ENCODE measurements around the gene COL6A3. TPM values are rescaled to one million over a fixed set of nuclear protein-coding genes. Genes with fewer than 3 reads are reported as not detected.

Gene COL6A3
- total RNA-seq, 1 experiment from 2014 or later = 1.2 TPM

GRCh38 chr2:237450108-237450507 is 36.1 kb upstream of the COL6A3 start:
- Histone ChIP-seq H2AFZ (ENCODE audit: low read depth, low read length, poor library complexity, severe bottlenecking) (no peak overlapping the region), H3K4me1 (ENCODE audit: control insufficient read depth in 1 of 2, insufficient read depth in 2 of 2, low read length in 2 of 2) (no peaks in the 10 kb centered on the region), H3K9me3 (ENCODE audit: control insufficient read depth in 1 of 2, insufficient read depth in 1 of 2, low read depth in 1 of 2, low read length in 2 of 2) (no peaks in the 10 kb centered on the region), H3K4me2 (ENCODE audit: low read length) (no peak overlapping the region), H3K9me2 (ENCODE audit: insufficient read depth) (no peaks in the 10 kb centered on the region), H3K27ac (ENCODE audit: low read depth, low read length) (no peak overlapping the region), H3K27me3 (ENCODE audit: insufficient read depth, low read length) (no peaks in the 10 kb centered on the region), H4K20me1 (ENCODE audit: insufficient read depth) (no peaks in the 10 kb centered on the region), H3K4me3 (replicated peaks in 1 of 2; ENCODE audit: low read depth in 1 of 2, low read length in 2 of 2) (no peak overlapping the region), H3K36me3 (ENCODE audit: control insufficient read depth in 1 of 2, insufficient read depth in 2 of 2, low read length in 2 of 2) (no peaks in the 10 kb centered on the region), H3K79me2 (ENCODE audit: insufficient read depth, low read length) (no peaks in the 10 kb centered on the region), H3K9ac (ENCODE audit: low read length) (no peak overlapping the region)
- TF ChIP-seq SIN3A (IDR thresholded peaks at IDR 0.05; ENCODE audit: low read depth) (no peak), EZH2 (IDR thresholded peaks at IDR 0.05) (no peak), CTCF (IDR thresholded peaks at IDR 0.05 in 2 of 3, conservative IDR thresholded peaks at IDR 0.05 in 1 of 3; ENCODE audit: borderline replicate concordance in 1 of 3, insufficient read depth in 1 of 3, low read depth in 2 of 3, low read length in 2 of 3) (no peak), MAX (IDR thresholded peaks at IDR 0.05) (no peak), SRF (IDR thresholded peaks at IDR 0.05; ENCODE audit: low read depth) (no peak), FOSL1 (IDR thresholded peaks at IDR 0.05; ENCODE audit: low read depth) (no peak)
- ChIA-PET CTCF (no interaction called here), POLR2A (no interaction called here), RAD21 (ENCODE audit: low non-redundant PET in 1 of 2, low total read pairs in 2 of 2, uncharacterized antibody in 2 of 2, unreplicated experiment in 2 of 2) (no interaction called here)
- no peak for ATAC-seq
- intact Hi-C loops (cut with micrococcal nuclease) = no loop called here
- no TSS peak for BruUV-seq (replicated peaks)
- no peak for DNase-seq (ENCODE audit: low read depth, low spot score)

- Histone ChIP-seq H3K9me2 (ENCODE audit: insufficient read depth) (no peaks in the 10 kb centered on the region), H3K4me3 (replicated peaks in 1 of 2; ENCODE audit: low read depth in 1 of 2, low read length in 2 of 2) (no peak overlapping the region), H4K20me1 (ENCODE audit: insufficient read depth) (no peaks in the 10 kb centered on the region), H3K27me3 (ENCODE audit: insufficient read depth, low read length) (no peaks in the 10 kb centered on the region), H3K4me2 (ENCODE audit: low read length) (no peak overlapping the region), H3K27ac (ENCODE audit: low read depth, low read length) (no peak overlapping the region), H3K9me3 (ENCODE audit: control insufficient read depth in 1 of 2, insufficient read depth in 1 of 2, low read depth in 1 of 2, low read length in 2 of 2) (no peaks in the 10 kb centered on the region), H3K36me3 (ENCODE audit: control insufficient read depth in 1 of 2, insufficient read depth in 2 of 2, low read length in 2 of 2) (no peaks in the 10 kb centered on the region), H3K9ac (ENCODE audit: low read length) (no peak overlapping the region), H2AFZ (ENCODE audit: low read depth, low read length, poor library complexity, severe bottlenecking) (no peak overlapping the region), H3K4me1 (ENCODE audit: control insufficient read depth in 1 of 2, insufficient read depth in 2 of 2, low read length in 2 of 2) (no peaks in the 10 kb centered on the region), H3K79me2 (ENCODE audit: insufficient read depth, low read length) (no peaks in the 10 kb centered on the region)
- POLR2A ChIA-PET = no interaction called here
- ATAC-seq = no peak
- intact Hi-C loops (cut with micrococcal nuclease) = no loop called here
- no TSS peak for BruUV-seq (replicated peaks)
- DNase-seq (ENCODE audit: low read depth, low spot score) = no peak
- RAD21 ChIA-PET (ENCODE audit: low non-redundant PET in 1 of 2, low total read pairs in 2 of 2, uncharacterized antibody in 2 of 2, unreplicated experiment in 2 of 2) = no interaction called here
- CTCF ChIA-PET = no interaction called here
- no peak for TF ChIP-seq ZNF274 (IDR thresholded peaks at IDR 0.05; ENCODE audit: low read depth, low read length)
- no peak for TF ChIP-seq POLR2A (IDR thresholded peaks at IDR 0.05; ENCODE audit: borderline replicate concordance, extremely low read depth, insufficient read depth, insufficient read length)
- no peak for TF ChIP-seq SRF (IDR thresholded peaks at IDR 0.05; ENCODE audit: low read depth)
- TF ChIP-seq SP1 (IDR thresholded peaks at IDR 0.05; ENCODE audit: low read depth) = no peak
- TF ChIP-seq CEBPB (IDR thresholded peaks at IDR 0.05; ENCODE audit: low read depth) = no peak
Observed at GRCh38 chr2:237449193-237449881, 35.4 kb upstream of the COL6A3 start.
